Activated CD8-positive, alpha-beta memory T cell treated with anti-CD3 and anti-CD28 coated beads, Interleukin-2, amount 50 U/mL, for 24 hours (primary cell): Measurements from ENCODE around the gene TM7SF2.
"Not testable (repeated sequence)": the region's sequence is repeated elsewhere in the genome, so short reads cannot be mapped to it uniquely, and the experiment has no call there.

ENCODE experiments used
- DNase-seq: peaks from one replicate; pipeline ENCODE4 v3.0.0-alpha.2; 2020; ENCODE audit errors: extremely low read depth

The TM7SF2 gene

DNA sequence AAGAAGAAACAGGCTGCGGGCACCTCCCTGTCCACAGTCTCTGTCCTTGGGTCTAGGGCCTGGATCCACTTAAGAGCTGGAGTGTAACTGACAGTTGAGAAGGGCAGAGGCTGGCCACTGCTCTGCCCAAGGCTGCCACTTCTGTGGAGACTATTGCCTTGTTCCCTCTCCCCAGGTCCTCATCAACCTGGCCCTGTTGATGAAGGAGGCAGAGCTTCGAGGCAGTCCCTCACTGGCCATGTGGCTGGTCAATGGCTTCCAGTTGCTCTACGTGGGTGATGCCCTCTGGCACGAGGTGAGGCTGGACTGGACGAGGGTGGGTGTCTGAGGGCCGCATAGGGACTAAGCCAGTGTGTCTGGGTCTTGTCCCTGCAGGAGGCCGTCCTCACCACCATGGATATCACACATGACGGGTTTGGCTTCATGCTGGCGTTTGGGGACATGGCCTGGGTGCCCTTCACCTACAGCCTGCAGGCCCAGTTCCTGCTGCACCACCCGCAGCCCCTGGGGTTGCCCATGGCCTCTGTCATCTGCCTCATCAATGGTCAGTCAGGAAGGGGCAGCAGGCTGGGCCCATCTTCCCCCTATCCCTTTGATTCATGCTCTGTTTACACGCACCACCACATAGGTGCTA, 3.0 kb downstream of the TM7SF2 start:
- DNase-seq = no peak

DNA sequence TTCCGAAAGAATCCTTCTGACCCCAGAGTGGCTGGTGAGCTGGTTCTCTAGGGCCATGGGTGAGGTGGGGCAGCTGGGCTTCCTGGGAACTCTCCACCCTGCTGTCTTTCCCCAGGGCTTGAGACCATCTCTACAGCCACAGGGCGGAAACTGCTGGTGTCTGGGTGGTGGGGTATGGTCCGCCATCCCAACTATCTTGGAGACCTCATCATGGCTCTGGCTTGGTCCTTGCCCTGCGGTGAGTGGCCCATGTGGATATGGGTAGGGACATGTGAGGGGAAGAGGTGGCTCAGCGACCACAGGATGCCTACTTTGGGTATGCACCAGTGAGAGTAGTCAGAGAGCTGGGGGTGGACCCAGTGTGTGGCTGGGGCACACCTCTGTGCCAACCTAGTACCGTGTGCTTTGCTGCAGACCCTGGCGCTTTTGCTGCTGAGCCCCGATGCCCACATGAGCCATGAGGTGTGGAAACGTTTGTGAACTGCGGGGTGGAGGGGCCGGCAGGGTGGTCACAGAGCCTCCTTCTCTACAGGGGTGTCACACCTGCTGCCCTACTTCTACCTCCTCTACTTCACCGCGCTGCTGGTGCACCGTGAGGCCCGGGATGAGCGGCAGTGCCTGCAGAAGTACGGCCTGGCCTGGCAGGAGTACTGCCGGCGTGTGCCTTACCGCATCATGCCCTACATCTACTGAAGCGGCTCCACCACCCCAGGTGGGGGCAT, 3.9 kb downstream of the TM7SF2 start:
- no peak for DNase-seq

DNA sequence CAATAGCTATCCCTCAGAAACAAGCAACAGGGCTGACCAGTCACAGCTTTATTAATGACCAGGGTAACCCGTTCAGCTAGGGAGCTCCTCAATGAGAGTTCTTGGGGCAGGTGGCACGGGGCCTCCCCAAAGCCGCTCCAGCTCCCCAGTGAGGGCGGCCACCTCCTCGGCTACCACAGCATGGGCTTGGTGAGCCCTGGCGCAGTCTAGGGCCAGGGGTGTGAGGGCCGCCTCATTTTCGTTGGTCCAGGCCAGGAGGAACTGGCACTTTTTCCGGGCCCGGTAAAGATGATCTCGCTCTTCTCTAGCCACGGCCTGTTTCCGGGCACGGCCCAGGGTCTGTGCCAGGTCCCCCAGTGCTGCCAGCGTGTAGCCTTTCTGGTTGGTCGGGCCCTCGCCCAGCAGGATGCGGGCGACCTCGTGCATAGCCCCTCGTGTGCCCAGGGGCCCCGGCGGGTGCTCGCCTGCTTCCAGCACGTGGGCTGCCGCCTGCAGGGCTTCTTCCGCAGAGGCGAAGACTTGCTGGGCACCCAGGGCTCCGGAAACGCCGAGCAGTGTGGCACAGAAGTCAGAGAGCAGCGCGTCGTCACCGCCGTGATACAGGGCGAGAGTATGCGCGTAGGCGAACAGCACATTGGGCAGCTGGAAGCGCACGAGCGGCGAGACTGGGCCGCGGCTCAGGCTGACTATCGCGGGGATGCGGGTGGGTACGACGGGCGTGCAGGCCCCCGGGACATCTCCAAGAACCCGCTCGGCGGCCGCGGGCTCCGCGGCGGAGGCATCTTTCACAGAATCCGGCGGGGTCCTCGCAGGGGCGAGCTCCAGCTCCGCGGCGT, 4.9 kb downstream of the TM7SF2 start:
- no peak for DNase-seq

DNA sequence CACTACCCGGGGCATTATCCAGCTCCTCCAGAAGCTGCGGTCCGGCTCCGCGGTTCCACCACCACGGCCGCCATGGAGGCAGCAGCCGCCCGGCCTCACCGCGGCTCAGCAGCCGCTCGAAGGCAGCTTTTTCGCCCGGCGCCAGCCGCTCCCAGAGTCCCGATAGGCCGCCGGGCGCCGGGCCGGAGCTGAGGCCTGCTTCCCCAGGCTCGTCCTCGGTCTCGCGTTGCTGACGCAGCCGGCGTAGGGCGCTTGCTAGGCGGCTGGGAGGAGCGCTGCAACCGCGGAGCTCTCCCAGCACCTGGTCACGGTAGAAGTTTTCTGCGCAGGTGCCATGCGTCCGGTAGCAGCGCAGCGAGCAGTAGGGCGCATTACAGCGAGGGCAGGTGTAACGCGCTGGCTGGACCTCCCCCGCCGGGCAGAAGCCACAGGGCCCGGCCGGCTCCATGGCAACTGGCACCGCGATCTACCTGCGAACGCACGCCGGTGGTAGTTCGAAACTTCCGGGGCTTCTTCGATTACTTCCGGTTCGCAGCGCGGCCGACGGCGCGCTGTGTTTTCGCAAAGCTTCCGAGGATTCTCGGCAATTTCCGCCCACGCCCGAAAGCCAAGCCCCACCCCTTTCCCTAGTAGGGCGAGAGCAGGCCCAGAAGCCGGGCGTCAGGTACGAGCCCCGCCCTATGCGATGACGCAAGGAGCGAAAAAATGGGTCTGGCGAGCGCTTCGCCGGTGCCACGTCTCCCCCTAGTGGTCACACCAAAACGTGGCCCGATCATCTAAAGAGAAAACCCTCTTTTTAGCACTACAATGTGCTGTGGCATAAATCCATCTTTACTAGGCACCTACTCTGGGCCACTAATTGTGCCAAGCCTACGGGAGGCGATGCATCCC, 5.8 kb downstream of the TM7SF2 start, which contains the start of gene ZNHIT2:
ZNHIT2 (minus strand) TSS at position 496 of the 891 bp plus-strand sequence; CDS start at position 448, 48 bp downstream.
- DNase-seq = peak; percentile 100

DNA sequence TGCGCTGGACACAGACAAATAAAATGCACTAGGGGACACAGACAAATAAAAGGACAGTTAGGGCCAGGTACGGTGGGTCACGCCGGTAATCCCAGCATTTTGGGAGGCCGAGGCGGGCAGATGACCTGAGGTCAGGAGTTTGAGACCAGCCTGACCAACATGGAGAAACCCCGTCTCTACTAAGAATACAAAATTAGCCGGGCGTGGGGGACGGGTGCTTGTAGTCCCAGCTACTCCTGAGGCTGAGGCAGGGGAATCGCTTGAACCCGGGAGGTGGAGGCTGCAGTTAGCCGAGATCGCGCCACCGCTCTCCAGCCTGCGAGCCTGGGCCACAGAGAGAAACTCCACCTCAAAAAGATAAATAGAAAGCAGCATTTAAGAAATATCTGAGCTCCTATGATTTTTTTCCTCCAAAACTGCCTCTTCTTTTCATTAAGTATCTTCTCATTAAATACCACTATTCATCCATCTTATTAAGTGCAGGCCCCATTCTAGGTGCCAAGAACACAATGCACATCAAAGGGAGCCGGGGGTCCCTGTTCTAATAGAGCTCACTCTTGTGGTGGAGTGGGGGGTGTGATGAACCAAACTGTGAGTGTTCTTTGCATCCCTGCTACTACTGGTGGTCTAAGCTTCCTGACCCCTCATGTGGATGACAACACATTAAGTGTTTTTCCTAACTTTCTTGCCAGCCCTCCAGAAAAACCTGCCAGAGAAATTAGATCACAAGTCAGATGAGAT, 6.6 kb downstream of the TM7SF2 start:
- no peak for DNase-seq

GRCh38 chr11:65118891-65119669, 7.4 kb downstream of the TM7SF2 start:
- not testable (repeated sequence) for DNase-seq

DNA sequence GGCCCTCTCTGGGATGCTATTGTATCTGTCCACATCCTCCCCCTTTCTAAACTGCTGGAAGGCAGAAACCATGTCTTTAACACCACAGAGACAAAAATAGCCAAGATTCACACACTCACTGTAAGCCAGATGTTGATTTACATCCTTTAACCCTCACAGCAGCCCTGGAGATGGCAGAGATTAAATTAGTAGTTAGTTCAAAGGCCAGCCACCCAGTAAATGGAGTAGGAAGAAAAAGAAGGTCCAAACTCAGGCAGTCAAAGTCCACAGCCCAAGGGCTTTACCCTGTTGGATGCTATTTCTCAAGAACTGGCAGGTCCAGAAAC, 8.0 kb downstream of the TM7SF2 start:
- DNase-seq = no peak

GRCh38 chr11:65120831-65121230, 9.2 kb downstream of the TM7SF2 start:
- DNase-seq = no peak

DNA sequence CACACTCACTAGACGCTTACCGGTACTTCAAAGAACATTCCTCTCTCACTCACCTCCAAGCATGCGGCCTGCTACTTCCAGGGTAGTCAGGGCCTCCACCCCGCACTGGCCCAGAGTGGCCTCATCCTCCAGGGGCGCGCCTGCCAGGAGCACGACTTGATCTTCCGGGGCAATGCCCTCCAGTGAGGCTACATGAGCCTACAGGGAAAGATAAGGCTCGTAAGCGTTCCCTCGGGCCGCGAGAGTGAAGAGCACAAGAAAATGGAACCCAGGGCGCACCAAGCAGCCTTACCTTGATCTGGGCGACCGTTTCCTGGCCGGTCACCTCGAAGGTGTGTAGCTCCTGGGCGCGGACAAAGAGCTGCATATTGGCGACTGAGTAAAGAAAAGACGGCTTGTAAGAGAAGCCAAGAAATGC, 9.8 kb downstream of the TM7SF2 start:
- no peak for DNase-seq

- peak; percentile 96 for DNase-seq
Observed at GRCh38 chr11:65121865-65122696, 10.4 kb downstream of the TM7SF2 start, which contains the start of the genes FAU and MRPL49. Gene FAU, minus strand, starts transcription at chr11:65122134. Its CDS starts 321 bp downstream, at chr11:65121813. Gene MRPL49, plus strand, starts transcription at chr11:65122321. Its CDS starts 26 bp downstream, at chr11:65122347.

DNA sequence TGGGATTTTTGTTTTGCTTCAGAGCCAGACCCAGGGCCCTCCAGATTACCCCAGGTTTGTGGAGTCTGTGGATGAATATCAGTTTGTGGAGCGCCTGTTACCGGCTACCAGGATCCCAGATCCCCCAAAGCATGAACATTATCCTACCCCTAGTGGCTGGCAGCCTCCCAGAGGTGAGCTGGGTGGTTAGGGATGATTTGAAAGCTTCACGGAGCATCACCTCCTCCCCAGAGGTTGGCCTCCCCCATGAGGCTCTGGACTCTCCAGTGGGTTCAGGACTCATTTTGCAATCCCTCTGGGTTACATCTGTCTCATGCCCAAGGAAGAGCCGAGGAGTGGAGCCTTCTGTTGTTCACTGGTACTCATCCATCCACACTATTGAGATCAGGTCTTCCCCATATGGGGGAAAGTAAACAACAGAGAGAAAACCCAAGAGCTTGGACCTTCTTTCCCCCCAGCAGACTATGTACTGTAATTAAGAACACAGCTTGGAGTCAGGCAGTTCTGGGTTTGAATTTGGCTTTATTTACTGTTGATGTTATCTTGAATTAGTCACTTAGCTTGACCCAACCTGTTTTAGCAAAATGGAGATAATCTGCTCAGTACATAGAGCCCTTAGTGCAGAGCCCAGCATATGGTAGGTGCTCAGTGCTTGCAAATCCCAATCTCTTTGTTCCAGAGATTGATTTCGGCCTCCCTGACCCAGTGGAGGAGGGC, 13.0 kb downstream of the TM7SF2 start:
- DNase-seq = no peak

DNA sequence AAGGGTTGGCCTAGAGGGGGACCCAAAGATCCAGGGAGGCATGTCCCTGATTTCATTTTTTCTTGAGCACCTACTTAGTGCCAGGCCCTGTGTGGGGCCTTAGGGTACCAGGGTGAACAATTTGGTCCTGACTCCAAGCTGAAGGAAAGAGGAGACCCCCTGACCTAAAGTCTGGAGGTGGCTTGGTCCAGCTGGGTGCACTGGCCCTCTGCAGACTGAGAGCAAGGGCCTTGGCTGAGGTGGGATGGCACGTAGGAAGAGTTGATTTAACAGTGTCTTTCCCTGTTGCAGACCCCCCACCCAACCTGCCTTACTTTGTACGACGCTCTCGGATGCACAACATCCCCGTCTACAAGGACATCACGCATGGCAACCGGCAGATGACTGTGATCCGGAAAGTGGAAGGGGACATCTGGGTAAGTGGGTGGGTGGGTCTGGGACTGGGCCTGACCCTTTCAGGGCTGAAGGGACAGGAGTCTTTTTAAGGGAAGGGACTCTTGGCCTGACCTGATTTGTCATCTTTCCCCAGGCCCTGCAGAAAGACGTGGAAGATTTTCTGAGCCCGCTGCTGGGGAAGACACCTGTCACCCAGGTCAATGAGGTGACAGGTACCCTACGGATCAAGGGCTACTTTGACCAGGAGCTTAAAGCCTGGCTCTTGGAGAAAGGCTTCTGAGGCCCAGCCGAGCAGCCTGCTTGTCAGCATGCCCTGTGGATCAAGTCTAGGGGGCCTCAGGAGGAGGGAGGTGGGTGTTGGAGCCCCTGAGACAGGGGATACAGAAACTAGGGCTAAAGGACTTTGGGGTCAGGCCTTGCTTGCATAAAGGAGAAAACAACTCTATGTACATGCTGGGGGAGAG, 13.8 kb downstream of the TM7SF2 start:
- DNase-seq = no peak

DNA sequence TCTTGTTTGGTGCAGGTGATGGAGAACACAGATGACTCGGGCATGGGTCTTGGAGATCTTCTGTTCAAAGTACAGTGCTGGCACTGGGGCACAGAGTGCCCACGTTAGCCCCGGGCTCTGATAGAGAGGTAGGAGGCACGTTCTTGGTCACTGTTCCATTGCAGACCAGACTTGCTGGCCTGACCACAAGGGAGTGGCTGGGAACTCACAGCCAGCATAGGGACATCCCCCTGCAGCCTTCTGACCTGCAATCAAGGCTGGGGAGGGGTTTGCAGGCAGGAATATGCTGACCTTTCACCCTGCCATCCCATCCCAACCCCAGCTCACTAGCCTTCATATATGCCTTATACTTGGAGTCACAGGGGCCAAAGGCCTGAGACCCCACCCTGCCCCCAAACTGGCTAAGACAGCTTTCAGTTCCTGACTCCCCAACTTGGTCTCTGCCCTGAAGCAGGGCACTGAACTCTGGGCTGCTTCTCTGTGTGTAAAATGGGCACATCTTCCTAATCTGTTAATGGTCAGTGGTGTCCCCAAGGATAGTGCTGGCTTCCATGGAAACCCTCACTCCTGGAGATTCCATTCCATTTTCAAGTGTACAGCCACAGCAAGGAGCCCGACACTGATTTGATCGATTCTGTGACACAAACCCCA, 15.1 kb downstream of the TM7SF2 start:
- no peak for DNase-seq

DNA sequence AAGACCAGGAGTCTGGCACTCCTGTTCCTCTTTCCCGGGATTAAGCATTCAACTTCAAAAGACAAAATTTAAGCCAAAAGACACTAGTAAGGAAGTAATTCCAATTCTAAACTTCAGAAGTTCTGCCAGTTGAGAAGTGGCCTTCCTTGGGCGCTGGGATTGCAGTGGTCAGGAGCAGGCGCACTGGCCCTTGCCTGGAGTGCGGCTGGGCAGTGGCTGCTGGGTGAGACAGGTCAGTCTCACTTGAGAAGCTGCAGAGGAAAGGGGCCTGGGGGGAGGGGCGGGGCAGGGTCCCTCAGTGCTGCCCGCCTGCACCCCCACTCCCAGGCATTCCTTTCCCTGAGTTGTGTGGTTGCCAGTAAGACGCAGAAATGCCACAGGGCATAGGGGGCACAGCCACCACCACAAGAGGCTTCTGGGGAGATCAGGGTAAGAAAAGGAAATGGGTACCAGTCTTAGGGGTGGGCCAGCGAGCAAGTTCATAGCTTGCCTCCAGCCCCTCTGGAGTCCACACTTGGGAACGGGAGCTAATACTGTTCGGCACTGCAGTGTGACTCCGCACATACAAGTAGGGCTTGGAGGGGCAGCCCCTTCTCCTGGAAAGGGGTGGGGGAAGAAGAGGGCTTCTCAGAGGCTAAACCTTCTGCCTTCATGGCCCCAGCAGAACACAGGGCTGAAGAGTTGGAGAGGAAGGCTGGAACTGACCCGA, 16.0 kb downstream of the TM7SF2 start:
- DNase-seq = no peak

- no peak for DNase-seq
Observed at GRCh38 chr11:65128182-65129145, 16.8 kb downstream of the TM7SF2 start.
